SU-DHL-6 (cell line): ENCODE results near the gene GPRC5D.

Experiments used
- H2AFZ ChIP-seq: fragments of 200-600 bp; sonication (generic); 2 replicates; pipeline ENCODE4 v1.6.1; 2014; ENCODE audit warnings: low read depth, mild to moderate bottlenecking, moderate library complexity, mixed read lengths, antibody characterized with exemption, low read length; ENCODE audit not compliant: severe bottlenecking
- H3F3A ChIP-seq: fragments of 200-600 bp; shearing (Covaris generic); 2 replicates; pipeline ENCODE4 v1.6.0; 2016; ENCODE audit warnings: antibody characterized with exemption, mild to moderate bottlenecking; ENCODE audit not compliant: insufficient read depth
- H3K27ac ChIP-seq: fragments of 200-600 bp; sonication (generic); 2 replicates; pipeline ENCODE4 v1.5.1; 2016; ENCODE audit warnings: low read depth, mild to moderate bottlenecking, low read length, moderate library complexity, mixed read lengths
- H3K27me3 ChIP-seq: fragments of 200-600 bp; sonication (generic), shearing (Covaris generic); 2 replicates; pipeline ENCODE4 v1.6.0; 2014; ENCODE audit warnings: mild to moderate bottlenecking, low read length
- H3K36me3 ChIP-seq: fragments of 200-600 bp; sonication (generic); 2 replicates; pipeline ENCODE4 v1.6.1; 2014; ENCODE audit warnings: mild to moderate bottlenecking, low read length, mixed read lengths
- H3K4me2 ChIP-seq: fragments of 300-600, 200-600 bp; shearing (Covaris generic), sonication (generic); 2 replicates; pipeline ENCODE4 v1.6.0; 2014; ENCODE audit warnings: low read length, low read depth, mild to moderate bottlenecking; ENCODE audit not compliant: poor library complexity, severe bottlenecking
- H3K4me3 ChIP-seq: fragments of 200-600 bp; sonication (generic); 2 replicates; pipeline ENCODE4 v1.5.1; 2014; ENCODE audit warnings: antibody characterized with exemption, low read length, mild to moderate bottlenecking, mixed read lengths; ENCODE audit not compliant: insufficient read depth, poor library complexity, severe bottlenecking
- H3K79me2 ChIP-seq: fragments of 200-600 bp; sonication (generic); 2 replicates; pipeline ENCODE4 v1.6.1; 2014; ENCODE audit warnings: mild to moderate bottlenecking, low read length, moderate library complexity; ENCODE audit not compliant: insufficient read depth
- H3K9ac ChIP-seq: fragments of 200-600 bp; sonication (generic); 2 replicates; pipeline ENCODE4 v1.7.0; 2014; ENCODE audit warnings: mild to moderate bottlenecking, low read length
- H3K9me2 ChIP-seq: fragments of 200-600 bp; sonication (generic); replicated peaks from 2 replicates; pipeline ENCODE4 v1.6.1; 2014; ENCODE audit warnings: low read length; ENCODE audit not compliant: insufficient read depth
- H3K9me3 ChIP-seq: fragments of 200-600 bp; sonication (generic); 2 replicates; pipeline ENCODE4 v1.6.1; 2014; ENCODE audit warnings: low read length, mixed read lengths; ENCODE audit not compliant: insufficient read depth
- H4K20me1 ChIP-seq: fragments of 200-600 bp; sonication (generic); 2 replicates; pipeline ENCODE4 v1.6.1; 2014; ENCODE audit warnings: low read depth, mild to moderate bottlenecking, antibody characterized with exemption, low read length, moderate library complexity, mixed read lengths
- CTCF ChIP-seq: fragments of 200-600 bp; sonication (generic); IDR thresholded peaks from one replicate; pipeline ENCODE4 v1.5.1; 2017; ENCODE audit warnings: antibody characterized with exemption, mild to moderate bottlenecking, low read length, moderate library complexity; ENCODE audit not compliant: insufficient read depth, poor library complexity, severe bottlenecking
- EZH2phosphoT487 ChIP-seq: fragments of 200-600 bp; sonication (generic), shearing (Covaris generic); conservative IDR thresholded peaks from 2 replicates; pipeline ENCODE4 v1.6.1; 2018; ENCODE audit warnings: mild to moderate bottlenecking, antibody characterized with exemption, low read length, moderate library complexity, mixed read lengths

Gene GPRC5D

GRCh38 chr12:12952036-12952435 is at the start of gene GPRC5D:
Gene GPRC5D (minus strand): TSS chr12:12952170. CDS start chr12:12950384, 1,786 bp downstream.
- Histone ChIP-seq H3K9me3 (no peaks in the 10 kb centered on the region), H4K20me1 (no peaks in the 10 kb centered on the region), H3K9me2 (no peaks in the 10 kb centered on the region), H2AFZ (no peak within 1 kb of the TSS), H3F3A (no peaks in the 10 kb centered on the region), H3K79me2 (no peaks in the 10 kb centered on the region), H3K27me3 (no peaks in the 10 kb centered on the region), H3K4me2 (no peak within 1 kb of the TSS), H3K27ac (no peak within 1 kb of the TSS), H3K36me3 (no peaks in the 10 kb centered on the region), H3K4me3 (no peak within 1 kb of the TSS), H3K9ac (no peak within 1 kb of the TSS)
- TF ChIP-seq CTCF (no peak), EZH2phosphoT487 (no peak)

- Histone ChIP-seq H4K20me1 (no peaks in the 10 kb centered on the region), H3K4me3 (no peak overlapping the region), H3K9ac (no peak overlapping the region), H3K4me2 (no peak overlapping the region), H2AFZ (no peak overlapping the region), H3F3A (no peaks in the 10 kb centered on the region), H3K27ac (no peak overlapping the region), H3K27me3 (no peaks in the 10 kb centered on the region), H3K79me2 (no peaks in the 10 kb centered on the region), H3K9me2 (no peaks in the 10 kb centered on the region), H3K9me3 (no peaks in the 10 kb centered on the region), H3K36me3 (no peaks in the 10 kb centered on the region)
- TF ChIP-seq CTCF (no peak), EZH2phosphoT487 (no peak)
Measured at GRCh38 chr12:13001775-13002040, 49.7 kb upstream of the GPRC5D start.

GRCh38 chr12:13000925-13001774 is 49.2 kb upstream of the GPRC5D start:
- H3K27ac ChIP-seq, result no peak overlapping the region
- no peak overlapping the region for H3K9ac ChIP-seq
- H3K9me2 ChIP-seq, result no peaks in the 10 kb centered on the region
- H3K27me3 ChIP-seq, result no peaks in the 10 kb centered on the region
- H3F3A ChIP-seq, result no peaks in the 10 kb centered on the region
- peak overlapping the region; percentile 57 for H3K4me2 ChIP-seq
- H3K79me2 ChIP-seq, result no peaks in the 10 kb centered on the region
- no peak overlapping the region for H2AFZ ChIP-seq
- H3K36me3 ChIP-seq, result no peaks in the 10 kb centered on the region
- H4K20me1 ChIP-seq, result no peaks in the 10 kb centered on the region
- peak overlapping the region; percentile 38 for H3K4me3 ChIP-seq
- TF ChIP-seq CTCF (no peak), EZH2phosphoT487 (no peak)
- no peaks in the 10 kb centered on the region for H3K9me3 ChIP-seq
